Astrocyte (in vitro differentiated cells and primary cell): ENCODE data around the gene SAMD10. TPM values are rescaled to one million over a fixed set of nuclear protein-coding genes. Genes with fewer than 3 reads are reported as not detected.

Experiments used
- DNase-seq: peaks from one replicate; pipeline ENCODE4 v3.0.0-alpha.2; 2010; ENCODE audit warnings: low read depth
- FAIRE-seq: peaks from 2 replicates; lab custom pipeline; 2011; peaks lifted over from hg19 to GRCh38; lab: Jason Lieb, UNC
- H2AFZ ChIP-seq: 2 replicates; pipeline ENCODE4 v1.6.0; 2012; ENCODE audit warnings: low read depth, low read length, inconsistent platforms
- H3K27ac ChIP-seq: 2 replicates; pipeline ENCODE4 v1.5.1; 2011; ENCODE audit warnings: low read depth, low read length, inconsistent platforms
- H3K27me3 ChIP-seq: 2 replicates; pipeline ENCODE4 v1.6.0; 2011; ENCODE audit warnings: low read length, inconsistent platforms; ENCODE audit not compliant: insufficient read depth
- H3K36me3 ChIP-seq: 2 replicates; pipeline ENCODE4 v1.5.1; 2011; ENCODE audit warnings: low read length, inconsistent platforms; ENCODE audit not compliant: insufficient read depth
- H3K4me1 ChIP-seq: 2 replicates; pipeline ENCODE4 v1.5.1; 2011; ENCODE audit warnings: low read length, inconsistent platforms; ENCODE audit not compliant: insufficient read depth
- H3K4me2 ChIP-seq: 2 replicates; pipeline ENCODE4 v1.6.0; 2012; ENCODE audit warnings: low read length, inconsistent platforms
- H3K4me3 ChIP-seq: 2 replicates; pipeline ENCODE4 v1.5.1; 2011; ENCODE audit warnings: low read depth, mild to moderate bottlenecking, low read length, inconsistent platforms; ENCODE audit not compliant: insufficient read depth
- H3K79me2 ChIP-seq: 2 replicates; pipeline ENCODE4 v1.6.0; 2012; ENCODE audit warnings: mild to moderate bottlenecking, low read length, inconsistent platforms; ENCODE audit not compliant: insufficient read depth
- H3K9ac ChIP-seq: 2 replicates; pipeline ENCODE4 v1.6.0; 2012; ENCODE audit warnings: mild to moderate bottlenecking, low read length, inconsistent platforms
- H3K9me3 ChIP-seq: 2 replicates; pipeline ENCODE4 v1.5.1; 2012; ENCODE audit warnings: low read depth, mild to moderate bottlenecking, low read length, inconsistent platforms; ENCODE audit not compliant: insufficient read depth
- H4K20me1 ChIP-seq: 2 replicates; pipeline ENCODE4 v1.6.0; 2012; ENCODE audit warnings: low read length, inconsistent platforms; ENCODE audit not compliant: insufficient read depth
- H3K27ac Mint-ChIP-seq: one replicate; pipeline ENCODE4 v1.8.0; 2021; ENCODE audit warnings: mild to moderate bottlenecking, mixed read lengths; ENCODE audit not compliant: unreplicated experiment
- H3K27me3 Mint-ChIP-seq: one replicate; pipeline ENCODE4 v1.8.0; 2021; ENCODE audit warnings: low read depth, mixed read lengths; ENCODE audit not compliant: unreplicated experiment
- H3K36me3 Mint-ChIP-seq: one replicate; pipeline ENCODE4 v1.8.0; 2021; ENCODE audit warnings: low read depth, mixed read lengths; ENCODE audit not compliant: unreplicated experiment
- H3K4me1 Mint-ChIP-seq: one replicate; pipeline ENCODE4 v1.8.0; 2021; ENCODE audit warnings: low read depth, mixed read lengths; ENCODE audit not compliant: unreplicated experiment
- H3K4me3 Mint-ChIP-seq: one replicate; pipeline ENCODE4 v1.8.0; 2021; ENCODE audit warnings: mild to moderate bottlenecking, moderate library complexity, mixed read lengths; ENCODE audit not compliant: unreplicated experiment
- H3K9me3 Mint-ChIP-seq: one replicate; pipeline ENCODE4 v1.8.0; 2021; ENCODE audit warnings: mild to moderate bottlenecking, mixed read lengths; ENCODE audit not compliant: unreplicated experiment
- EZH2 ChIP-seq: IDR thresholded peaks from 2 replicates; pipeline ENCODE4 v1.6.1; 2012; ENCODE audit warnings: mild to moderate bottlenecking, low read length, inconsistent platforms; ENCODE audit not compliant: insufficient read depth
- total RNA-seq: library from RNA; stranded (reverse); gene quantifications from 2 replicates; pipeline ENCODE4 v1.2.1, GENCODE V29; 2021
- TF ChIP-seq, protein P1 (sequence below): IDR thresholded peaks from 2 replicates; pipeline ENCODE4 v1.5.1; 2011; ENCODE audit warnings: low read depth, mild to moderate bottlenecking, inconsistent platforms, low read length, moderate library complexity; ENCODE audit not compliant: insufficient read depth

SAMD10 gene
- total RNA-seq, 1 donor from 2014 or later, result 4.3 TPM

DNA sequence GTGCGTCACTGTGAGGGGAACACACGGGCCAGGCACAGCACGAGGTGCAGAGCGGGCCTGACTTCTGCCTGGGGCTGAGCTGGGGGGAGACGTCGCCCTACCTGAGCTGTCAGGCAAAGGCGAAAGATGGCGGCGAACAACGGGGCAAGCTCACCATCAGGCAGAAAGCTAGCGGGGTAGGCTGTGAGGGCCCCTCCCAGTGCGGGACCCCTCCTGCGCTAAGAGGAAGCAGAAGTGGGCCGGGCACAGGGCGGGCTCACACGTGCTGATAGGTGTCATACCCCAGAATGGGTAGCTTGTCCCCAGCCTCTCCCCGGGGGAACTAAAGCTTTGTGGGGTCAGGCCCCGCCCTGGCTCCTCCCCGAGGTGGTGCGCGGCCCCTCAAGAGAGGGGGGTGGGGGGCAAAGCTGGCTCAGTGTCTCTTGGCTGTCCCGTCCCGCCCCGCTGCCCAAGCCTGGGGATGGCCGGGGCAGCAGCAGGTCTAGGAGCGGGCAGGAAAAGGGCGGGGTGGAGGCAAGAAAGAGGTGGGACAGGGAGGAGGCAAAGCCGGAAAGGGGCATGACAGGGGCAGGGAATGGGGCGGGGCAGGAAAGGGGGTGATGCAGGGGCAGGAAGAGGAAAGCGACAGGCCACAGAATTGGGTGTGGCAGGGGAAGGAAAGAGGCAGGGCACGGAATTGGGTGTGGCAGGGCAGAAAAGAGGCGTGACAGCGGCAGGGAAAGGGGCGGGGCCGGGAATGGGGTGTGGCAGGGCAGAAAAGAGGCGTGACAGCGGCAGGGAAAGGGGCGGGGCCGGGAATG lies 38.0 kb downstream of the SAMD10 start:
- no peak overlapping the region for H3K9ac ChIP-seq
- no peak overlapping the region for H2AFZ ChIP-seq
- Mint-ChIP-seq H3K27me3 (no peaks in the 10 kb centered on the region), H3K9me3 (no peaks in the 10 kb centered on the region), H3K36me3 (peaks cover 4% of the 10 kb centered on the region), H3K4me1 (peaks cover 3% of the 10 kb centered on the region), H3K4me3 (peak overlapping the region; percentile 54), H3K27ac (no peak overlapping the region)
- H3K9me3 ChIP-seq, result no peaks in the 10 kb centered on the region
- H4K20me1 ChIP-seq, result peaks cover 73% of the 10 kb centered on the region
- no peaks in the 10 kb centered on the region for H3K4me1 ChIP-seq
- H3K36me3 ChIP-seq, result peaks cover 3% of the 10 kb centered on the region
- FAIRE-seq, result no peak
- no peak for DNase-seq
- H3K4me2 ChIP-seq, result no peak overlapping the region
- no peak overlapping the region for H3K4me3 ChIP-seq
- H3K79me2 ChIP-seq, result peaks cover 20% of the 10 kb centered on the region
- H3K27ac ChIP-seq, result no peak overlapping the region
- H3K27me3 ChIP-seq, result no peaks in the 10 kb centered on the region
- TF ChIP-seq EZH2, result no peak
- TF ChIP-seq, protein P1, sequence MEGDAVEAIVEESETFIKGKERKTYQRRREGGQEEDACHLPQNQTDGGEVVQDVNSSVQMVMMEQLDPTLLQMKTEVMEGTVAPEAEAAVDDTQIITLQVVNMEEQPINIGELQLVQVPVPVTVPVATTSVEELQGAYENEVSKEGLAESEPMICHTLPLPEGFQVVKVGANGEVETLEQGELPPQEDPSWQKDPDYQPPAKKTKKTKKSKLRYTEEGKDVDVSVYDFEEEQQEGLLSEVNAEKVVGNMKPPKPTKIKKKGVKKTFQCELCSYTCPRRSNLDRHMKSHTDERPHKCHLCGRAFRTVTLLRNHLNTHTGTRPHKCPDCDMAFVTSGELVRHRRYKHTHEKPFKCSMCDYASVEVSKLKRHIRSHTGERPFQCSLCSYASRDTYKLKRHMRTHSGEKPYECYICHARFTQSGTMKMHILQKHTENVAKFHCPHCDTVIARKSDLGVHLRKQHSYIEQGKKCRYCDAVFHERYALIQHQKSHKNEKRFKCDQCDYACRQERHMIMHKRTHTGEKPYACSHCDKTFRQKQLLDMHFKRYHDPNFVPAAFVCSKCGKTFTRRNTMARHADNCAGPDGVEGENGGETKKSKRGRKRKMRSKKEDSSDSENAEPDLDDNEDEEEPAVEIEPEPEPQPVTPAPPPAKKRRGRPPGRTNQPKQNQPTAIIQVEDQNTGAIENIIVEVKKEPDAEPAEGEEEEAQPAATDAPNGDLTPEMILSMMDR, result no peak

- H2AFZ ChIP-seq, result no peak overlapping the region
- H3K4me1 Mint-ChIP-seq, result peaks cover 3% of the 10 kb centered on the region
- no peaks in the 10 kb centered on the region for H3K27me3 ChIP-seq
- no peak overlapping the region for H3K27ac ChIP-seq
- no peaks in the 10 kb centered on the region for H3K27me3 Mint-ChIP-seq
- DNase-seq (no peak), FAIRE-seq (no peak)
- peak overlapping the region; percentile 54 for H3K4me3 Mint-ChIP-seq
- no peak overlapping the region for H3K27ac Mint-ChIP-seq
- no peaks in the 10 kb centered on the region for H3K9me3 Mint-ChIP-seq
- peaks cover 19% of the 10 kb centered on the region for H3K79me2 ChIP-seq
- no peaks in the 10 kb centered on the region for H3K9me3 ChIP-seq
- H3K9ac ChIP-seq, result no peak overlapping the region
- no peaks in the 10 kb centered on the region for H3K4me1 ChIP-seq
- no peak overlapping the region for H3K4me2 ChIP-seq
- H3K36me3 ChIP-seq, result peaks cover 3% of the 10 kb centered on the region
- TF ChIP-seq, protein P1, result no peak
- peaks cover 73% of the 10 kb centered on the region for H4K20me1 ChIP-seq
- no peak overlapping the region for H3K4me3 ChIP-seq
- peaks cover 8% of the 10 kb centered on the region for H3K36me3 Mint-ChIP-seq
Measured at GRCh38 chr20:63940472-63941266, 38.8 kb downstream of the SAMD10 start.
